Neural crest cell (in vitro differentiated cells): ENCODE data around the gene TNK2. TPM values are rescaled to one million over a fixed set of nuclear protein-coding genes. Genes with fewer than 3 reads are reported as not detected.

Source experiments
- DNase-seq: peaks from one replicate; pipeline ENCODE4 v3.0.0; 2021; ENCODE audit warnings: low read depth, mixed read lengths, low spot score
- H3K27ac Mint-ChIP-seq: one replicate; pipeline ENCODE4 v1.8.0; 2021; ENCODE audit warnings: mild to moderate bottlenecking, mixed read lengths; ENCODE audit not compliant: unreplicated experiment
- H3K27me3 Mint-ChIP-seq: 2 replicates; pipeline ENCODE4 v1.8.0; 2021; ENCODE audit warnings: low read depth, mild to moderate bottlenecking, mixed read lengths
- H3K36me3 Mint-ChIP-seq: 2 replicates; pipeline ENCODE4 v1.8.0; 2021; ENCODE audit warnings: low read depth, mild to moderate bottlenecking, mixed read lengths
- H3K4me1 Mint-ChIP-seq: 2 replicates; pipeline ENCODE4 v1.8.0; 2021; ENCODE audit warnings: mixed read lengths
- H3K4me3 Mint-ChIP-seq: one replicate; pipeline ENCODE4 v1.8.0; 2021; ENCODE audit warnings: mild to moderate bottlenecking, mixed read lengths
- H3K9me3 Mint-ChIP-seq: 2 replicates; pipeline ENCODE4 v1.8.0; 2021; ENCODE audit warnings: mixed read lengths
- total RNA-seq: library from RNA; stranded (reverse); gene quantifications from 2 replicates; pipeline ENCODE4 v1.2.1, GENCODE V29; 2021
- TF ChIP-seq, protein P1 (sequence below): fragments of 200-600 bp; sonication (generic); conservative IDR thresholded peaks from 2 replicates; pipeline ENCODE4 v1.5.0; 2021; ENCODE audit warnings: antibody characterized with exemption, mild to moderate bottlenecking

The TNK2 gene
- total RNA-seq, 1 donor from 2014 or later = 54.9 TPM

DNA sequence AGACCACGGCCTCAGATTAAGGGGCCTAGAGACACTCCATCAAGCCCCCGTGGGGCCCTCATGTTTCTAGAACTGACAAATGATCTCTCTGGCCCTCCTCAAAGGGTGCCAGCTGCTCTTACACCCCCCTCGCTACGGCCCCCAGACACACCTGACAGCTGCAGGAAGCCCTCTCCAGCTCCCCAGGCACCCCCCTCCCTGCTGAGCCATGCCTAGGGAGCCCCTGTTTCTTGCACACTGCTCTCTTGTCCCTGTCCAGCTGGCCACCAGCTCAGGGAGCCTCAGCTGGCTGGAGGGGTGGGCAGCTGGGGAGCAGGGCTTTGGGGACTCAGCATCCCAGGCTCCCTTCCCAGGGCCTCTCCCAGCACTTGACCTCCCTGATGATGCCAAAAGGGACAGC lies 14.8 kb downstream of the TNK2 start:
- H3K9me3 Mint-ChIP-seq = no peaks in the 10 kb centered on the region
- peaks cover 45% of the 10 kb centered on the region for H3K4me1 Mint-ChIP-seq
- TF ChIP-seq, protein P1, sequence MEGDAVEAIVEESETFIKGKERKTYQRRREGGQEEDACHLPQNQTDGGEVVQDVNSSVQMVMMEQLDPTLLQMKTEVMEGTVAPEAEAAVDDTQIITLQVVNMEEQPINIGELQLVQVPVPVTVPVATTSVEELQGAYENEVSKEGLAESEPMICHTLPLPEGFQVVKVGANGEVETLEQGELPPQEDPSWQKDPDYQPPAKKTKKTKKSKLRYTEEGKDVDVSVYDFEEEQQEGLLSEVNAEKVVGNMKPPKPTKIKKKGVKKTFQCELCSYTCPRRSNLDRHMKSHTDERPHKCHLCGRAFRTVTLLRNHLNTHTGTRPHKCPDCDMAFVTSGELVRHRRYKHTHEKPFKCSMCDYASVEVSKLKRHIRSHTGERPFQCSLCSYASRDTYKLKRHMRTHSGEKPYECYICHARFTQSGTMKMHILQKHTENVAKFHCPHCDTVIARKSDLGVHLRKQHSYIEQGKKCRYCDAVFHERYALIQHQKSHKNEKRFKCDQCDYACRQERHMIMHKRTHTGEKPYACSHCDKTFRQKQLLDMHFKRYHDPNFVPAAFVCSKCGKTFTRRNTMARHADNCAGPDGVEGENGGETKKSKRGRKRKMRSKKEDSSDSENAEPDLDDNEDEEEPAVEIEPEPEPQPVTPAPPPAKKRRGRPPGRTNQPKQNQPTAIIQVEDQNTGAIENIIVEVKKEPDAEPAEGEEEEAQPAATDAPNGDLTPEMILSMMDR = no peak
- peak overlapping the region; percentile 27 for H3K4me3 Mint-ChIP-seq
- no peak overlapping the region for H3K27ac Mint-ChIP-seq
- H3K27me3 Mint-ChIP-seq = peaks cover 6% of the 10 kb centered on the region
- no peaks in the 10 kb centered on the region for H3K36me3 Mint-ChIP-seq
- DNase-seq = no peak

DNA sequence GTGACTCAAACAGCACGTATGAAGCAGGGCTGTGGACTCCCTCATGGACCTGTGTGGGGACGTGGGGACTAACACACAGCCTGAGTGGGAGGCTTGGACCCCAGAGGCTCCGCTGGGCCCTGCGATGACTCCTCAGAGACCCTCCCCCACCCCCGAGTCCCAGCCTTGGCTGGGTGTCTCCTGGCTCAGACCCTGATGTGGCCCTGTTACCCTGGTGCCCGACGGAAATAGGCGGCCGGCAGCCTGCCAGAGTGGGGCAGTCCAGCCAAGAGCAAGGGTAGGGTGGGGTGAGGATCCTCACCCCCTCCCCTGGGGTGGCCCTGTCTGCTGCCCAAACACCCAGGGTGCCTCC lies 15.3 kb downstream of the TNK2 start:
- no peak for DNase-seq
- TF ChIP-seq, protein P1 = no peak
- no peak overlapping the region for H3K27ac Mint-ChIP-seq
- H3K27me3 Mint-ChIP-seq = peaks cover 2% of the 10 kb centered on the region
- peaks cover 40% of the 10 kb centered on the region for H3K4me1 Mint-ChIP-seq
- no peaks in the 10 kb centered on the region for H3K9me3 Mint-ChIP-seq
- no peaks in the 10 kb centered on the region for H3K36me3 Mint-ChIP-seq
- H3K4me3 Mint-ChIP-seq = peak overlapping the region; percentile 27

DNA sequence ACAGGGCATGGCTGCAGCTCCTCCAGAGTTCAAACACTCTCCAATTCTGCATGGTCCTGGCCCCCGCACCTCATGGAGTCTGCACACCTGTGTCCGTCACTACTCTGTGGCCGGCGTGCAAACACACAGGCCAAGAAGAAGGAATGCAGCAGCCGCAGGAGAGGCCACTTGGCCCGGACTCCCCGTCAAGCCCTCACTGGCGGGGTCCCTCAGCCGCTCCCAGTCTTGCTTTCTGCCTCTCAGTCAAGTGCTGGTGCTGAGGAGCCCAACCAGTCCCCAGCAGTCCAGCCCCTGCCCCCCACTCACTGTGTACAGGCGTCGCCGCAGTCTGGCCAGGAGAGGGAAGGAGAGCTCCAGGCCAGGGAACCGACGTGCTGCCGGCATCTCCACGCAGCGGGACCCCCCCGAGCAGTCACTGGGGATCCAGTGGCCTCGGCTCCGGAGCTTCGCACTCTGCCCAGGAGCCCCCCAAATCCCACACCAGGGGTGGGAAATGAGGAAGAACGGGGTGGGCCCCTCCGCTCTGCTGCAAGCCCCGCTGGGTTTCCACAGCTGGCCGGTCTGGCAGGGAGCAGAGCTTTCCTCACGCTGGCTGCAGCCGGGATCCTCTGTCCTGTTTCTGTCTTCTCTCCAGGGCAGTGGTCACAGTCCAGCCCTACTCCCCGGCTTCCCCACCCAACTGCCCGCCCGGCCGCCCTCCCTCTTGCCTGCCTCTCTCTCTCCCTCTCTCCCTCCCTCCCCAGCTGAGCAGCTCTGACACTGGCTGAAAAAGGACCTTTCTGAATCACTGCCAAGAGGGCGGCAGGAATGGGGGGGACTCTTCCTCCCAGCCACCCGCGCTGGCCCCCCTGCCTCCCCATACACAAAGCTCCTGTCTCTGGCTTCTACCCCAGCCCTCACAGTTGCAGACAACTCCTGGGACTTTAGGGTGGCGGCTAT lies 16.0 kb downstream of the TNK2 start:
- peaks cover 2% of the 10 kb centered on the region for H3K27me3 Mint-ChIP-seq
- DNase-seq = no peak

DNA sequence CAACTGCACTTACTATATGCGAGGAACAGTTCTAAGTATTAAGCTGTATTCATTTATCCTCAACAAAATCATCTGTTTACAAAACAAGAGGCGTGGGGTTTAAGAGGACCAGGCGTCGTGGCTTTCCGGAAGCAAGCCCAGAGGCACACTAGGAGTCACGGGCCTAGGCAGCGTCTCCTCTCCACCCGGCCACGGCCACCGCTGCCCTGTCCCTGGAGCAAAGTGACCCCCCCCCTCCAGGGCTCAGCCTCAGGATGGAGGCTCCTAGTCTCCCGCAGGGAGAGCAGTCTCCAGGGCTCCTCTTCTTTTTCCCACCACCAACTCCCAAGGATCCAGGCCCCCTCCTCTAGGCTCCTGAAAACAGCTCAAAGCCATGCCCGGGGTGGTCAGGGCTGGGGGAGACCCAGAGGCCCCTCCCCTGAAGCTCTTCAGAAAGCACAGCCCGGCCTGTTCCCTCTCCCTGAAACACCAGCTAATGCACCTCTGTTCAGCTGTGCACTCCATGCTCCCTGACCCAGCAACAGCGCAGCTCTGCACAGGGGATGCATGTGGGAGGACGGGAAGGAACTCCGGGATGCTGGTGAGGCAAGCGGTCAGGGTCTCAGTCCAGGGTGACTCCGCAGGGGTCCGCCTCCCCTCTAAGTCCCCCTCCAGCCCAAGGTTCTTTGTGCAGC lies 16.8 kb downstream of the TNK2 start:
- Mint-ChIP-seq H3K9me3 (no peaks in the 10 kb centered on the region), H3K27ac (no peak overlapping the region), H3K4me3 (no peak overlapping the region), H3K27me3 (peaks cover 2% of the 10 kb centered on the region), H3K36me3 (no peaks in the 10 kb centered on the region), H3K4me1 (peaks cover 26% of the 10 kb centered on the region)
- DNase-seq = no peak
- TF ChIP-seq, protein P1 = no peak

More for the DNA sequence above, 16.0 kb downstream of the TNK2 start:
- H3K27ac Mint-ChIP-seq = no peak overlapping the region
- no peaks in the 10 kb centered on the region for H3K36me3 Mint-ChIP-seq
- TF ChIP-seq, protein P1 = no peak
- no peaks in the 10 kb centered on the region for H3K9me3 Mint-ChIP-seq
- peak overlapping the region; percentile 27 for H3K4me3 Mint-ChIP-seq
- peaks cover 34% of the 10 kb centered on the region for H3K4me1 Mint-ChIP-seq

DNA sequence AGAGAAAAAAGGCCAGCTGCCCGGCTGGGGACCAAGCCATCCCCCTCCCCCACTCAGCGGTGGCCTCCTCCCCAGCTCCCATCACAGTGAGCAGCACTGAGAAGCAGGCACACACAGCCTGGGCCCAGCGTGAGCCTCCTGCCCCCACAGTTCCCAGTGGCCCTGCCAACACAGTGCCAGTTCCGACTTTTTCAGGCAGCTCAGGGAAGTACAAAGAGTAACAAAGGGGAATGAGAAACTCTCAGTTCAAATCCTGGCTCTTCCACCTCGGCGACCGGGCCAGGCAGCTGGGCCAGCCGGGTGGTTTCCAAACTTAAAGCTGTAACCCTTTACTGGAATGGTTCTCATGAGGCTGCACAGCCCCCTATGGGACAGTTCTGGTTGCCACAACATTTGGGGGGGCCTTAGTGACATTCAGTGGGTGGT lies 18.5 kb downstream of the TNK2 start:
- TF ChIP-seq, protein P1 = no peak
- no peak overlapping the region for H3K4me3 Mint-ChIP-seq
- no peak overlapping the region for H3K27ac Mint-ChIP-seq
- H3K4me1 Mint-ChIP-seq = peaks cover 31% of the 10 kb centered on the region
- H3K36me3 Mint-ChIP-seq = no peaks in the 10 kb centered on the region
- H3K9me3 Mint-ChIP-seq = no peaks in the 10 kb centered on the region
- H3K27me3 Mint-ChIP-seq = peaks cover 2% of the 10 kb centered on the region
- DNase-seq = no peak
